CD14-positive monocyte (primary cell): Measurements from ENCODE around the gene ZGPAT. TPM values are rescaled to one million over a fixed set of nuclear protein-coding genes. Genes with fewer than 3 reads are reported as not detected.

Experiments used
- DNase-seq, 3 donors: peaks; one replicate each; pipeline ENCODE4 v3.0.0-alpha.2; 2011 to 2022
- H2AFZ ChIP-seq: 2 replicates; pipeline ENCODE4 v1.6.0; 2012; ENCODE audit warnings: mild to moderate bottlenecking, low read depth, low read length, inconsistent platforms; ENCODE audit not compliant: insufficient read depth, poor library complexity, severe bottlenecking
- H3K27ac ChIP-seq, 2 donors: 1 replicate in 1 of 2; 2 replicates in 1 of 2; pipeline ENCODE4 v1.5.1; 2012 to 2013; ENCODE audit warnings: low read length in 2 of 2, control low read depth in 1 of 2, inconsistent platforms in 1 of 2, low read depth in 1 of 2, mild to moderate bottlenecking in 1 of 2
- H3K27me3 ChIP-seq, 2 donors: one replicate each; pipeline versions ENCODE4 v1.6.0 to v1.6.1; 2011 to 2013; ENCODE audit warnings: low read length in 2 of 2; ENCODE audit not compliant: control insufficient read depth in 2 of 2, insufficient read depth in 2 of 2
- H3K36me3 ChIP-seq, 2 donors: replicated peaks in 1 of 2; 1 replicate in 1 of 2; 2 replicates in 1 of 2; pipeline versions ENCODE4 v1.5.1 to v1.6.1; 2012 to 2013; ENCODE audit warnings: low read length in 2 of 2, control low read depth in 1 of 2, inconsistent platforms in 1 of 2, mild to moderate bottlenecking in 1 of 2; ENCODE audit not compliant: insufficient read depth in 2 of 2, control insufficient read depth in 1 of 2
- H3K4me1 ChIP-seq, 2 donors: 1 replicate in 1 of 2; 2 replicates in 1 of 2; pipeline versions ENCODE4 v1.5.1 to v1.6.1; 2012 to 2013; ENCODE audit warnings: low read length in 2 of 2, control low read depth in 1 of 2, inconsistent platforms in 1 of 2, mild to moderate bottlenecking in 1 of 2, moderate library complexity in 1 of 2; ENCODE audit not compliant: insufficient read depth in 2 of 2, control insufficient read depth in 1 of 2
- H3K4me2 ChIP-seq: replicated peaks from 2 replicates; pipeline ENCODE3; 2012; ENCODE audit warnings: low read length, moderate library complexity, mild to moderate bottlenecking; ENCODE audit not compliant: poor library complexity, severe bottlenecking; ENCODE audit errors: extremely low read depth
- H3K4me3 ChIP-seq, 3 experiments: fragments of 200-600 bp in 1 of 3; sonication (generic) in 1 of 3; replicated peaks in 1 of 3; 1 replicate in 2 of 3; 2 replicates in 1 of 3; pipeline ENCODE4 v1.5.1; 2011 to 2013; ENCODE audit warnings: low read length in 3 of 3, mild to moderate bottlenecking in 3 of 3, control low read depth in 2 of 3, low read depth in 2 of 3, inconsistent platforms in 1 of 3, moderate library complexity in 1 of 3
- H3K79me2 ChIP-seq: 2 replicates; pipeline ENCODE4 v1.6.0; 2012; ENCODE audit warnings: mild to moderate bottlenecking, control low read depth, inconsistent platforms, low read length, moderate library complexity; ENCODE audit not compliant: insufficient read depth
- H3K9ac ChIP-seq: 2 replicates; pipeline ENCODE4 v1.6.0; 2017; ENCODE audit warnings: low read length, mild to moderate bottlenecking; ENCODE audit not compliant: insufficient read depth, poor library complexity, severe bottlenecking
- H3K9me3 ChIP-seq, 2 donors: replicated peaks in 1 of 2; 1 replicate in 1 of 2; 2 replicates in 1 of 2; pipeline versions ENCODE4 v1.5.1 to v1.6.1; 2012 to 2013; ENCODE audit warnings: low read length in 2 of 2, control low read depth in 1 of 2; ENCODE audit not compliant: control insufficient read depth in 1 of 2, insufficient read depth in 1 of 2
- H4K20me1 ChIP-seq: 2 replicates; pipeline ENCODE4 v1.6.0; 2012; ENCODE audit warnings: mild to moderate bottlenecking, low read length, control low read depth, moderate library complexity; ENCODE audit not compliant: insufficient read depth
- H3K27ac Mint-ChIP-seq, 7 donors: one replicate each; pipeline ENCODE4 v1.8.0; 2020; ENCODE audit warnings: mild to moderate bottlenecking in 7 of 7, mixed read lengths in 7 of 7, moderate library complexity in 6 of 7, inconsistent platforms in 2 of 7
- H3K27me3 Mint-ChIP-seq, 3 donors: one replicate each; pipeline ENCODE4 v1.8.0; 2021 to 2022; ENCODE audit warnings: low read depth in 3 of 3, mild to moderate bottlenecking in 3 of 3, mixed read lengths in 3 of 3, moderate library complexity in 3 of 3, inconsistent platforms in 1 of 3
- H3K36me3 Mint-ChIP-seq, 2 donors: one replicate each; pipeline ENCODE4 v1.8.0; 2020; ENCODE audit warnings: mixed read lengths in 2 of 2, inconsistent platforms in 1 of 2, mild to moderate bottlenecking in 1 of 2
- H3K4me1 Mint-ChIP-seq: one replicate; pipeline ENCODE4 v1.8.0; 2020; ENCODE audit warnings: mild to moderate bottlenecking, mixed read lengths
- H3K4me3 Mint-ChIP-seq, 2 donors: one replicate each; pipeline ENCODE4 v1.8.0; 2020; ENCODE audit warnings: mild to moderate bottlenecking in 2 of 2, mixed read lengths in 2 of 2, moderate library complexity in 1 of 2
- H3K9me3 Mint-ChIP-seq, 7 donors: one replicate each; pipeline ENCODE4 v1.8.0; 2020 to 2022; ENCODE audit warnings: mixed read lengths in 7 of 7, mild to moderate bottlenecking in 6 of 7, moderate library complexity in 6 of 7, inconsistent platforms in 2 of 7
- WGBS: methylation state at CpG from one replicate; pipeline ENCODE4 v1.1.5; 2013; ENCODE audit warnings: missing lambda C conversion rate; ENCODE audit not compliant: insufficient coverage; 5-methylcytosine and 5-hydroxymethylcytosine counted together
- intact Hi-C, 2 donors: fragments of 100-400 bp; cut with micrococcal nuclease; formaldehyde crosslinking; loops; one replicate each; pipeline versions ENCODE4 v1.15.0 to v1.15.1; 2023
- polyA plus RNA-seq, 3 donors: library from polyadenylated mRNA; depleted of rRNA in 1 of 3; unstranded in 2 of 3; stranded (reverse) in 1 of 3; fragments of 300-500 nt in 2 of 3; fragments of >200 nt in 1 of 3; fragmentation: Illumina TruSeq in 2 of 3; gene quantifications; 1 replicate in 2 of 3; 2 replicates in 1 of 3; pipeline ENCODE4 v1.2.3, GENCODE V29; 2012 to 2021
- TF ChIP-seq, protein P1 (sequence below): fragments of 200-600 bp; IDR thresholded peaks from one replicate; pipeline ENCODE4 v1.8.0; 2022; ENCODE audit warnings: antibody characterized with exemption, mild to moderate bottlenecking

ZGPAT gene
- polyA plus RNA-seq, 3 donors = 24.2 to 58.6 (median 28.3) TPM

DNA sequence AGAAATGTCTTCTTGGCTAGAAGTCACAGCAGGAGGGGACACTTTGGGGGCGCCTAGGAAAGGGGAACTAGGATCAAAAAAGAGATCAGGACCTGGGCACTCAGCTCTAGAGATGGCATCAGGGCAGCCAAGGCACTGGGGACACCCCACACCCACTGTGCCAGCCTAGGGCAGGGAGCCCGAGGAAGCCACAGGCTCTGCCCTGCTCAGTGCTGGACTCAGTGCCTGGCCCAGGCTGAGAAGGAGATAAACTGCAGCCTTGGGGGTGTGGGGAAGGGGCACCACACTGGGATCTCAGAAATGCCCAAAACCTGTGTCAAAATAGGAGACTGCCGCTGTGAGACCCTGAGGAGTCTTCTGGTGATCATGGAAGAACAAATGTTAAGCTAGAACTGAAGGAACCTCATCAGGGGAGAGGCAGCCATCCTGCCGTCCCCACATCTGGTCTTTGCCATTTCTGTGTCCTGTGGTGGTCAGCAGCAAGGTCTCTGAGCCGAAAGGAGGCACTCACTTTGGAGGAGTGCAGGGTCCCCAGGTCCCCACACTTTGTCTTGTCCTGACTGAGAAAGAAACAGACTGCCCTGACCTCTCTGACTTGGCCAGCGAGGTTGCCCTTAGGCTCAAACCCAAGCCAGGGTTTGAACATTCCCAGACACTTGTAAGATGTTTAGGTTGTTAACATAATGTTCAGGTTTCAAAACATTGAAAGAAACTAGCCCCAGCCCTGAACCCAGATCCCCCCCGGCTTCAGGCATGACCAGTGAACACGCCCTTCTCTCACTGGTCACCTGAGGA, 2.4 kb upstream of the ZGPAT start:
- Histone ChIP-seq H3K27ac (no peak overlapping the region), H2AFZ (no peak overlapping the region), H3K4me1 (peaks cover 23 to 30% of the 10 kb centered on the region in 2 donors), H3K79me2 (peaks cover 49% of the 10 kb centered on the region), H3K9ac (no peak overlapping the region), H4K20me1 (peaks cover 52% of the 10 kb centered on the region), H3K36me3 (peaks cover 31 to 33% of the 10 kb centered on the region in 2 donors), H3K9me3 (no peaks in the 10 kb centered on the region), H3K4me2 (no peak overlapping the region), H3K27me3 (no peaks in the 10 kb centered on the region), H3K4me3 (no peak overlapping the region)
- peaks cover 32 to 47% of the 10 kb centered on the region in 2 donors for H3K36me3 Mint-ChIP-seq
- no peak overlapping the region for H3K4me3 Mint-ChIP-seq
- TF ChIP-seq, protein P1, sequence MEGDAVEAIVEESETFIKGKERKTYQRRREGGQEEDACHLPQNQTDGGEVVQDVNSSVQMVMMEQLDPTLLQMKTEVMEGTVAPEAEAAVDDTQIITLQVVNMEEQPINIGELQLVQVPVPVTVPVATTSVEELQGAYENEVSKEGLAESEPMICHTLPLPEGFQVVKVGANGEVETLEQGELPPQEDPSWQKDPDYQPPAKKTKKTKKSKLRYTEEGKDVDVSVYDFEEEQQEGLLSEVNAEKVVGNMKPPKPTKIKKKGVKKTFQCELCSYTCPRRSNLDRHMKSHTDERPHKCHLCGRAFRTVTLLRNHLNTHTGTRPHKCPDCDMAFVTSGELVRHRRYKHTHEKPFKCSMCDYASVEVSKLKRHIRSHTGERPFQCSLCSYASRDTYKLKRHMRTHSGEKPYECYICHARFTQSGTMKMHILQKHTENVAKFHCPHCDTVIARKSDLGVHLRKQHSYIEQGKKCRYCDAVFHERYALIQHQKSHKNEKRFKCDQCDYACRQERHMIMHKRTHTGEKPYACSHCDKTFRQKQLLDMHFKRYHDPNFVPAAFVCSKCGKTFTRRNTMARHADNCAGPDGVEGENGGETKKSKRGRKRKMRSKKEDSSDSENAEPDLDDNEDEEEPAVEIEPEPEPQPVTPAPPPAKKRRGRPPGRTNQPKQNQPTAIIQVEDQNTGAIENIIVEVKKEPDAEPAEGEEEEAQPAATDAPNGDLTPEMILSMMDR = no peak
- no peaks in the 10 kb centered on the region for H3K9me3 Mint-ChIP-seq
- peaks cover 0 to 2% (median 0%) of the 10 kb centered on the region in 3 donors for H3K27me3 Mint-ChIP-seq
- 90% methylated on average over 7 of the region's 8 CpGs for WGBS
- peaks cover 27% of the 10 kb centered on the region for H3K4me1 Mint-ChIP-seq
- intact Hi-C loops = loop anchor here (2.0 to 5.0 kb wide), 3 partner anchors 19 to 252 kb away; partner anchors contain the start of genes RTEL1 (in 1 of the 2) and UCKL1 (in 1 of the 2)
- no peak for DNase-seq
- H3K27ac Mint-ChIP-seq = peak overlapping the region in 6 of 7 donors; percentile 41 to 85 (median 58)

DNA sequence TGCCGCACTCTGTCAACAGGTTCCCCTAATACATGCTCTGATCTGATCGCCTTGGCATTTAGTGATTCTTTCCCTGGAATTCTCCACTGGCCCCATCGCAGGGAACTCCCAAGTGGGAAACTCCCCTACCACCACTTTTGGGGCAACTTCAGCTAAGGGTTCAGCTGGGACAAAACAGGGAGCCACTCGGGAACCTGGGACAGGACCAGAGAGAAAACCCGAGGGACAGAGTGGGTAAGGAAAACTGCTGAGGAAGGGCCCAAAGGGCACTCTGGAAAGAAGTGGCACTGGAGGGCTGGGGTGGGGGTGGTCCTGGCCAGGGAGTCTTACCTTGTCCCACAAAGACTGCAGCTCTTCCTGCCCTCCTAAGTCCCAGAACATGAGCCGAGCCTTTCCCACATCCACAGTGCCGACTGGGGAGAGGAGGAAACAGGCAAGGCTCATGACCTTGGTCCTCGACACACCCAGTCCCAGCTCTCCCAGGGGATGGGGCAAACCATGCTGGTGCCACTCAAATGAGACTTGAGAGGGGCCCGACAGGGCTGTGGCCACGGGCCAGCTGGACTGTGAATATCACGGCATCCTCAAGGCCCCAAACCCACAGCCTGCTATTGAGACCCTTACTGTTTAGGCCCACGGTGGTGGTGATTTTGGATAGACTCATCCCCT, 1.7 kb upstream of the ZGPAT start:
- Mint-ChIP-seq H3K4me1 (peaks cover 33% of the 10 kb centered on the region), H3K36me3 (peaks cover 37 to 52% of the 10 kb centered on the region in 2 donors), H3K9me3 (no peaks in the 10 kb centered on the region), H3K27ac (peak overlapping the region in 4 of 7 donors; percentile 80 to 89 (median 88)), H3K4me3 (peak overlapping the region; percentile 82 to 88), H3K27me3 (peaks cover 0 to 3% (median 0%) of the 10 kb centered on the region in 3 donors)
- peaks cover 54% of the 10 kb centered on the region for H4K20me1 ChIP-seq
- intact Hi-C loops = loop anchor here (2.0 to 5.0 kb wide), 3 partner anchors 19 to 251 kb away; partner anchors contain the start of genes RTEL1 (in 1 of the 2) and UCKL1 (in 1 of the 2)
- DNase-seq = peak in 1 of 3 donors; percentile 3
- H3K36me3 ChIP-seq = peaks cover 37 to 40% of the 10 kb centered on the region in 2 donors
- H3K9ac ChIP-seq = no peak overlapping the region
- H3K27ac ChIP-seq = peak overlapping the region in 1 of 2 donors; percentile 81
- no peaks in the 10 kb centered on the region for H3K9me3 ChIP-seq
- WGBS = 91% methylated on average over 5 of the region's 12 CpGs
- peaks cover 23 to 30% of the 10 kb centered on the region in 2 donors for H3K4me1 ChIP-seq
- TF ChIP-seq, protein P1 = no peak
- H3K27me3 ChIP-seq = no peaks in the 10 kb centered on the region
- peak overlapping the region; percentile 97 for H3K4me2 ChIP-seq
- H3K79me2 ChIP-seq = peaks cover 56% of the 10 kb centered on the region
- no peak overlapping the region for H2AFZ ChIP-seq
- H3K4me3 ChIP-seq = peak overlapping the region in 1 of 3 experiments; percentile 86
